OCI-LY7 (cell line): ENCODE measurements around the gene ANXA4. TPM values are rescaled to one million over a fixed set of nuclear protein-coding genes. Genes with fewer than 3 reads are reported as not detected.

Experiments used
- BruUV-seq: library from RNA; stranded (reverse); fragments of 400-500 nt; replicated peaks from 2 replicates; lab custom pipeline; 2021; lab: Mats Ljungman, UMichigan
- CTCF ChIA-PET: fragments of 300-600 bp; sonication (Branson Sonifier 250); formaldehyde crosslinking; loops from one replicate; lab custom pipeline; 2022; ENCODE audit warnings: antibody characterized with exemption; ENCODE audit not compliant: unreplicated experiment; lab: Charles Lee
- POLR2A ChIA-PET: fragments of 300-600 bp; sonication (Branson Sonifier 250); formaldehyde crosslinking; loops from one replicate; lab custom pipeline; 2022; ENCODE audit warnings: antibody characterized with exemption; lab: Charles Lee
- DNase-seq: peaks from one replicate; pipeline ENCODE4 v3.0.0-alpha.2; 2015; ENCODE audit warnings: low spot score
- H2AFZ ChIP-seq: fragments of 200-600 bp; sonication (generic), shearing (Covaris generic); 2 replicates; pipeline ENCODE4 v1.6.1; 2014; ENCODE audit warnings: mild to moderate bottlenecking, antibody characterized with exemption, low read length, moderate library complexity
- H3K27ac ChIP-seq: fragments of 200-600 bp; sonication (generic); 2 replicates; pipeline ENCODE4 v1.5.1; 2014; ENCODE audit warnings: mixed run types, low read depth, mild to moderate bottlenecking, moderate library complexity, low read length, inconsistent platforms; ENCODE audit not compliant: poor library complexity, severe bottlenecking
- H3K36me3 ChIP-seq: fragments of 200-600 bp; sonication (generic); 2 replicates; pipeline ENCODE4 v1.6.1; 2014; ENCODE audit warnings: mild to moderate bottlenecking, antibody characterized with exemption, low read length, moderate library complexity, mixed read lengths; ENCODE audit not compliant: insufficient read depth
- H3K4me1 ChIP-seq: fragments of 200-600 bp; sonication (generic); 2 replicates; pipeline ENCODE4 v1.5.1; 2014; ENCODE audit warnings: mild to moderate bottlenecking, low read length; ENCODE audit not compliant: insufficient read depth, poor library complexity, severe bottlenecking
- H3K4me2 ChIP-seq: fragments of 200-600 bp; sonication (generic); 2 replicates; pipeline ENCODE4 v1.6.1; 2014; ENCODE audit warnings: mild to moderate bottlenecking, low read length
- H3K4me3 ChIP-seq: fragments of 200-600 bp; sonication (generic); 2 replicates; pipeline ENCODE4 v1.5.1; 2014; ENCODE audit warnings: mild to moderate bottlenecking, low read depth, low read length; ENCODE audit not compliant: poor library complexity, severe bottlenecking
- H3K79me2 ChIP-seq: fragments of 200-600 bp; sonication (generic); 2 replicates; pipeline ENCODE4 v1.6.1; 2016; ENCODE audit warnings: low read depth, mild to moderate bottlenecking, low read length, moderate library complexity, mixed read lengths; ENCODE audit not compliant: insufficient read depth
- H3K9me2 ChIP-seq: fragments of 200-600 bp; sonication (generic); 2 replicates; pipeline ENCODE4 v1.6.1; 2016; ENCODE audit warnings: mild to moderate bottlenecking, low read length, mixed read lengths; ENCODE audit not compliant: insufficient read depth
- H3K9me3 ChIP-seq: fragments of 200-600 bp; sonication (generic); 2 replicates; pipeline ENCODE4 v1.6.1; 2014; ENCODE audit warnings: mild to moderate bottlenecking, mixed run types, low read length, mixed read lengths
- H4K20me1 ChIP-seq: fragments of 200-600 bp; sonication (generic); 2 replicates; pipeline ENCODE4 v1.6.1; 2014; ENCODE audit warnings: mild to moderate bottlenecking, antibody characterized with exemption, low read length, moderate library complexity, mixed read lengths; ENCODE audit not compliant: insufficient read depth
- CTCF ChIP-seq: fragments of 200-600 bp; sonication (generic); conservative IDR thresholded peaks from 2 replicates; pipeline ENCODE4 v1.5.1; 2014; ENCODE audit warnings: mild to moderate bottlenecking, antibody characterized with exemption, low read length, moderate library complexity, mixed read lengths
- EZH2phosphoT487 ChIP-seq: fragments of 200-600 bp; sonication (generic); IDR thresholded peaks from 2 replicates; pipeline ENCODE4 v1.6.1; 2018; ENCODE audit warnings: low read depth, borderline replicate concordance, mild to moderate bottlenecking, mixed run types, antibody characterized with exemption, low read length, moderate library complexity, mixed read lengths
- intact Hi-C: fragments of 100-400 bp; cut with micrococcal nuclease; formaldehyde crosslinking; loops from one replicate; pipeline ENCODE4 v1.10.0; 2022; ENCODE audit not compliant: unreplicated experiment
- total RNA-seq, 2 experiments: library from RNA; depleted of rRNA in 1 of 2; stranded (reverse); fragments of >200 nt in 1 of 2; shearing (Covaris generic) in 1 of 2; gene quantifications; 2 replicates each; pipeline ENCODE4 v1.2.3, GENCODE V29; 2014 to 2022

Gene ANXA4
- total RNA-seq, 2 experiments from 2014 or later, result 0.38 to 3.5 TPM

DNA sequence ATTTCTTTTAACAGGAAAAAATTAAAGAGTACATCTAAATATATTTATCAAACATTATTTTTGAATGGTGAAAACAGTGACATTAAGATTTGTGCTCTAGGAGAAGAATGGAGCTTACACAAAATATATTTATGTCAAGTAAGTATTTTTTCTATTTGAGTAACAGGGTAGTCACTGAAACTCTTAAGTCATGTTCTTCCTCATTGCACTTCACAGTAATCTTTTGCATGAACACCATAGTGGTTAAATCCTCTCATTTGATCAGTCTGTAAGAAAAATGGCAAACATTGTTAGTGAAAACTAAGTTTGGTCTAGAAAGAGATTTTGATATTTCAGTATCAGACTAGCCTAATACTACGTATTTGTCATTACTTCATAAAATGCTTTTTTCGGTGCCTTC, 95.6 kb downstream of the ANXA4 start:
- no peak for DNase-seq
- intact Hi-C loops, result no loop called here
- BruUV-seq, result no TSS peak
- Histone ChIP-seq H3K27ac (no peak overlapping the region), H3K36me3 (peaks cover 84% of the 10 kb centered on the region), H3K9me2 (no peaks in the 10 kb centered on the region), H4K20me1 (peaks cover 6% of the 10 kb centered on the region; the same call in 1 of the 2 replicates), H3K4me1 (peaks cover 20% of the 10 kb centered on the region), H3K9me3 (no peaks in the 10 kb centered on the region), H3K4me2 (no peak overlapping the region), H3K4me3 (no peak overlapping the region), H3K79me2 (peaks cover 51% of the 10 kb centered on the region), H2AFZ (no peak overlapping the region)
- TF ChIP-seq EZH2phosphoT487, result no peak
- TF ChIP-seq CTCF, result no peak
- CTCF ChIA-PET, result no interaction called here
- POLR2A ChIA-PET, result interaction anchor here (0.6 kb wide), 1 partner anchor 459 kb away, joined by 3 read pairs; no protein-coding TSS in a partner anchor

- no peaks in the 10 kb centered on the region for H3K79me2 ChIP-seq
- DNase-seq, result no peak
- H3K4me1 ChIP-seq, result no peaks in the 10 kb centered on the region
- TF ChIP-seq CTCF (no peak), EZH2phosphoT487 (no peak)
- H3K9me3 ChIP-seq, result no peaks in the 10 kb centered on the region
- ChIA-PET CTCF (no interaction called here), POLR2A (interaction anchor here (0.8 kb wide), 1 partner anchor 359 kb away, joined by 3 read pairs; no protein-coding TSS in a partner anchor)
- no peak overlapping the region for H3K27ac ChIP-seq
- no peaks in the 10 kb centered on the region for H4K20me1 ChIP-seq
- no peak overlapping the region for H2AFZ ChIP-seq
- H3K4me3 ChIP-seq, result no peak overlapping the region
- H3K36me3 ChIP-seq, result peaks cover 85% of the 10 kb centered on the region
- no peaks in the 10 kb centered on the region for H3K9me2 ChIP-seq
- no TSS peak for BruUV-seq
- no peak overlapping the region for H3K4me2 ChIP-seq
- intact Hi-C loops, result no loop called here
Observed at GRCh38 chr2:69843993-69844392, 102.1 kb downstream of the ANXA4 start.

DNA sequence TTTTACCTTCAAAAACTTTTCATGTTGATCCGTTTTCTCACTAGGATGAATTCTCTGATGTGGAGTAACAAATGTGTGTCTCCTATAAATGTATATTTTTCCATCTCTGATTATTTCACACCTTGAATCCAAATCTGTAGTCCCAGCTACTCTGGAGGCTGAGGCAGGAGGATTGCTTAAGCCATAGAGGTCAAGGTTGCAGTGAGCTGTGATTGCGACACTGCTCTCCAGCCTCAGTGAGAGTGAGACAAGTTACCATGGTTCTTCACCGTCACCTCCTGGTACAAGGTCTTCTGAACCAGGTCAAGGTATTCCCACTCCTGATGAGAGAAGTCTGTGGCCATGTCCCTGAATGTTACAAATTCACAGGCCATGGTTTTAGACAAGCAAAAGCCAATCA, 102.6 kb downstream of the ANXA4 start:
- CTCF ChIA-PET, result no interaction called here
- Histone ChIP-seq H3K9me3 (no peaks in the 10 kb centered on the region), H2AFZ (no peak overlapping the region), H3K4me1 (no peaks in the 10 kb centered on the region), H3K4me3 (no peak overlapping the region), H3K4me2 (no peak overlapping the region), H4K20me1 (no peaks in the 10 kb centered on the region), H3K79me2 (no peaks in the 10 kb centered on the region), H3K36me3 (peaks cover 83% of the 10 kb centered on the region), H3K9me2 (no peaks in the 10 kb centered on the region), H3K27ac (no peak overlapping the region)
- POLR2A ChIA-PET, result no interaction called here
- TF ChIP-seq CTCF (no peak), EZH2phosphoT487 (no peak)
- no peak for DNase-seq
- no TSS peak for BruUV-seq
- intact Hi-C loops, result no loop called here
